ENCODE data around the gene NCBP3. TPM values are rescaled to one million over a fixed set of nuclear protein-coding genes. Genes with fewer than 3 reads are reported as not detected.

Gene NCBP3
- total and polyA plus RNA-seq, 2 of the 8 experiments (the other 6 are each of a cell fraction or from before 2014, with no cell fraction given), result 19.6 to 46.1 TPM

DNA sequence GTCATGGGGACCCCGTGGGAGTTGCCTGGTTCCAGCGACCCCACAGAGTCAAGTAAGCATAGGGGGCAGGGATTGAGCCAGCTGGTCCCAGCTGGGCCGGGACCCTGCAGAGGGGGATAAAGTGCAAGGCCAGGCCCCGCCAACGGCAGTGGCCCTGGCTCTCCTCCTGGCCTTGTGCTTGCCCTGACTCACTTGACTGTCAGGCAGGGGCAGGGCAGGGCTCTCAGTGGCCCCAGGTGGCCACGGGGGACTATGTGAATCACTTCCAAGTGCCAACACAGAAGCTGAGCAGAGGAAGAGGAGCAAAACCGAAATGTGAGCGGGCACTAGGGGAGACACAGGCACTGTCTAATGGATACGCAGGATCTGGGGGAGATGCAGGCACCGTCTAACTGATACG, 21.6 kb upstream of the NCBP3 start:
- Histone ChIP-seq H2BK5ac (ENCODE audit: low read depth, low read length) (peak overlapping the region; percentile 44; the same call in 1 of the 2 replicates), H2BK20ac (ENCODE audit: low read length) (no peak overlapping the region), H4K91ac (replicated peaks; ENCODE audit: insufficient read length, low read length) (no peak overlapping the region), H2AFZ (ENCODE audit: low read length) (no peak overlapping the region), H3K23me2 (ENCODE audit: low read depth, low read length) (no peaks in the 10 kb centered on the region), H3K27me3 (replicated peaks in 1 of 4; ENCODE audit: control insufficient read depth in 3 of 4, extremely low read depth in 1 of 4, insufficient read depth in 3 of 4, low read length in 3 of 4) (no peaks in the 10 kb centered on the region), H3K9ac (replicated peaks in 1 of 4; ENCODE audit: extremely low read depth in 1 of 4, low read depth in 3 of 4, low read length in 3 of 4) (no peak overlapping the region), H3K27ac (ENCODE audit: low read depth, low read length) (no peak overlapping the region), H3K4me1 (replicated peaks in 1 of 4; ENCODE audit: control insufficient read depth in 3 of 4, insufficient read depth in 4 of 4, low read length in 3 of 4) (no peaks in the 10 kb centered on the region), H3K23ac (ENCODE audit: insufficient read length) (no peak overlapping the region), H3K79me1 (ENCODE audit: low read depth, low read length) (no peaks in the 10 kb centered on the region), H3K79me2 (ENCODE audit: control insufficient read depth in 1 of 2, insufficient read depth in 2 of 2, low read length in 2 of 2) (no peaks in the 10 kb centered on the region), H2BK12ac (ENCODE audit: low read depth, low read length) (no peak overlapping the region), H3K36me3 (ENCODE audit: control insufficient read depth in 2 of 4, insufficient read depth in 4 of 4, low read length in 3 of 4) (peaks cover 0 to 3% (median under 1%) of the 10 kb centered on the region in 4 experiments; a peak in 1 of 8 replicates), H2BK120ac (replicated peaks; ENCODE audit: low read depth, low read length) (no peak overlapping the region), H3K14ac (ENCODE audit: insufficient read length) (no peak overlapping the region), H4K5ac (ENCODE audit: insufficient read length, low read depth, low read length) (no peak overlapping the region), H3K4ac (replicated peaks; ENCODE audit: insufficient read length, low read depth, low read length) (no peak overlapping the region), H2AK5ac (ENCODE audit: low read depth, low read length) (no peak overlapping the region), H2BK15ac (ENCODE audit: low read length) (no peak overlapping the region), H3K4me3 (ENCODE audit: extremely low read depth in 1 of 4, insufficient read depth in 2 of 4, low read depth in 3 of 4, low read length in 4 of 4) (no peak overlapping the region), H3K9me3 (ENCODE audit: insufficient read depth in 2 of 2, low read depth in 1 of 2, low read length in 1 of 2) (no peaks in the 10 kb centered on the region), H4K8ac (ENCODE audit: extremely low read depth, insufficient read depth, low read length) (no peak overlapping the region), H3K56ac (replicated peaks; ENCODE audit: insufficient read length, low read depth, low read length) (no peak overlapping the region), H3K18ac (ENCODE audit: extremely low read depth, low read length) (no peak overlapping the region), H4K20me1 (replicated peaks in 1 of 2; ENCODE audit: control insufficient read depth in 1 of 2, insufficient read depth in 2 of 2, low read length in 2 of 2) (no peaks in the 10 kb centered on the region), H3K4me2 (ENCODE audit: insufficient read depth in 1 of 2, low read depth in 2 of 2, low read length in 2 of 2) (no peak overlapping the region)
- POLR2A ChIA-PET (ENCODE audit: partially characterized antibody), result interaction anchor here (1.5 to 1.7 kb wide), 2 partner anchors 13 to 15 kb away, joined by 3 to 5 read pairs; no protein-coding TSS in a partner anchor
- CTCF ChIA-PET (ENCODE audit: partially characterized antibody), result interaction anchor here (1.2 to 12.7 kb wide), 3 partner anchors 10 to 138 kb away, joined by 3 to 131 read pairs (median 10); no protein-coding TSS in a partner anchor
- FAIRE-seq (no peak), DNase-seq (ENCODE audit: low read depth in 1 of 2, low spot score in 2 of 2) (no peak)
- 89% methylated on average over 11 of the region's 11 CpGs; no CpG with 5 or more reads in 1 of the 2 experiments for WGBS, 2 experiments (ENCODE audit: extremely low coverage in 1 of 2, insufficient coverage in 1 of 2, insufficient read length in 1 of 2, insufficient replicate concordance in 2 of 2, low coverage in 1 of 2, low lambda C conversion rate in 2 of 2, missing lambda C conversion rate in 1 of 2)
- TF ChIP-seq GABPA (IDR thresholded peaks at IDR 0.05; ENCODE audit: borderline replicate concordance, insufficient read depth, low read length) (no peak), NANOG (IDR thresholded peaks at IDR 0.05; ENCODE audit: insufficient read depth, low read depth, low read length, poor library complexity, severe bottlenecking) (no peak), YY1 (IDR thresholded peaks at IDR 0.05; ENCODE audit: low read depth, low read length) (no peak), TCF12 (IDR thresholded peaks at IDR 0.05; ENCODE audit: low read depth, low read length) (no peak), CEBPB (IDR thresholded peaks at IDR 0.05; ENCODE audit: low read depth, low read length) (no peak), POU5F1 (IDR thresholded peaks at IDR 0.05; ENCODE audit: low read depth, low read length) (no peak)
- TF ChIP-seq, protein P1, sequence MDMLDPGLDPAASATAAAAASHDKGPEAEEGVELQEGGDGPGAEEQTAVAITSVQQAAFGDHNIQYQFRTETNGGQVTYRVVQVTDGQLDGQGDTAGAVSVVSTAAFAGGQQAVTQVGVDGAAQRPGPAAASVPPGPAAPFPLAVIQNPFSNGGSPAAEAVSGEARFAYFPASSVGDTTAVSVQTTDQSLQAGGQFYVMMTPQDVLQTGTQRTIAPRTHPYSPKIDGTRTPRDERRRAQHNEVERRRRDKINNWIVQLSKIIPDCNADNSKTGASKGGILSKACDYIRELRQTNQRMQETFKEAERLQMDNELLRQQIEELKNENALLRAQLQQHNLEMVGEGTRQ (IDR thresholded peaks at IDR 0.05; ENCODE audit: low read length), result no peak
- TF ChIP-seq, protein P2, sequence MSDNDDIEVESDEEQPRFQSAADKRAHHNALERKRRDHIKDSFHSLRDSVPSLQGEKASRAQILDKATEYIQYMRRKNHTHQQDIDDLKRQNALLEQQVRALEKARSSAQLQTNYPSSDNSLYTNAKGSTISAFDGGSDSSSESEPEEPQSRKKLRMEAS (IDR thresholded peaks at IDR 0.05), result no peak
